GM18870 (cell line): ENCODE results near the gene TAOK3.
"Not testable (repeated sequence)": the region's sequence is repeated elsewhere in the genome, so short reads cannot be mapped to it uniquely, and the experiment has no call there.

Experiments
- ATAC-seq: cut with Tn5 transposase; IDR thresholded peaks from one replicate; pipeline ENCODE4 v1.9.1; 2021; ENCODE audit warnings: moderate library complexity; ENCODE audit not compliant: unreplicated experiment

Gene TAOK3

DNA sequence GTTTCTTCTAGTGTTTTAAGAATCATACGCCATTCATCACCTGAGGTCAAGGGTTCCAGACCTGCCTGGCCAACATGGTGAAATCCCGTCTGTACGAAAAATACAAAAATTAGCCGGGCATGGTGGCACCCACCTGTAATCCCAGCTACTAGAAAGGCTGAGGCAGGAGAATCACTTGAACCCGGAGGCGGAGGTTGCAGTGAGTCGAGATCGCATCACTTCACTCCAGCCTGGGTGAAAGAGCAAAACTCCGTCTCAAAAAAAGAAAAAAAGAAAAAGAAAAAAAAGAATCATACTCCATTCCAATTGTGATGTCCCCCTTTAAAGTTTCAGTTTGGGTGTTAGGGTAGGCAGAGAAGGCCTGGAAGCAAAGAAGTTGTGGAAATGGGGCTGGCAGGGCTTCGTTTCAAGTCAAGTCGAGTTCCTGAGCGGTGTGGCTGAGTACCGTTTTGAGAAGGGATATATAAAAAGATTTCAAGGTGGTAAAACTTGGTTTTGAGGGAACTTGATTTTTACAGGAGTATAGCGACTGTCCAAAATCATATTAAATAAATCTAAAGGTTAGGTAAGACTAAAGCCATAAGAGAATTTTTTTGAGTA, 1.5 kb upstream of the TAOK3 start:
- no peak for ATAC-seq

DNA sequence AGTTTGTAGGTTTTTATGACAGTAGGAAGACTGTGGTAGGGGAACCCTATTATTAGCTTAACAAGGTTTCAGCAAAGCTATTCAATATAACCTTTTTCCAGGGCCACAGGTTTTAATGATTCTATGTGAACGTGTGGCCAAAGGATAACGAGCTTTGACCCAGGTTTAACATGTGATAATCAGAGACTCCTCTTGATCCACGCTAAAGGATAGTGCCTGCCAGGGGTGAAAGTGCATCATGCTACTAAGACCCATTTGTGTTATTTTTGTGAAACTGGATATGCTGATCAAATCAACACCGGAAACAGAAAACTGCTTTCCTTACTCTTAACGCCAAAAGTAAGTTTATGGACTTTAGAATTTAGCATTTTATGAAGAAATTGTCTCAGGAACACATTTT, 909 bp upstream of the TAOK3 start:
- no peak for ATAC-seq

DNA sequence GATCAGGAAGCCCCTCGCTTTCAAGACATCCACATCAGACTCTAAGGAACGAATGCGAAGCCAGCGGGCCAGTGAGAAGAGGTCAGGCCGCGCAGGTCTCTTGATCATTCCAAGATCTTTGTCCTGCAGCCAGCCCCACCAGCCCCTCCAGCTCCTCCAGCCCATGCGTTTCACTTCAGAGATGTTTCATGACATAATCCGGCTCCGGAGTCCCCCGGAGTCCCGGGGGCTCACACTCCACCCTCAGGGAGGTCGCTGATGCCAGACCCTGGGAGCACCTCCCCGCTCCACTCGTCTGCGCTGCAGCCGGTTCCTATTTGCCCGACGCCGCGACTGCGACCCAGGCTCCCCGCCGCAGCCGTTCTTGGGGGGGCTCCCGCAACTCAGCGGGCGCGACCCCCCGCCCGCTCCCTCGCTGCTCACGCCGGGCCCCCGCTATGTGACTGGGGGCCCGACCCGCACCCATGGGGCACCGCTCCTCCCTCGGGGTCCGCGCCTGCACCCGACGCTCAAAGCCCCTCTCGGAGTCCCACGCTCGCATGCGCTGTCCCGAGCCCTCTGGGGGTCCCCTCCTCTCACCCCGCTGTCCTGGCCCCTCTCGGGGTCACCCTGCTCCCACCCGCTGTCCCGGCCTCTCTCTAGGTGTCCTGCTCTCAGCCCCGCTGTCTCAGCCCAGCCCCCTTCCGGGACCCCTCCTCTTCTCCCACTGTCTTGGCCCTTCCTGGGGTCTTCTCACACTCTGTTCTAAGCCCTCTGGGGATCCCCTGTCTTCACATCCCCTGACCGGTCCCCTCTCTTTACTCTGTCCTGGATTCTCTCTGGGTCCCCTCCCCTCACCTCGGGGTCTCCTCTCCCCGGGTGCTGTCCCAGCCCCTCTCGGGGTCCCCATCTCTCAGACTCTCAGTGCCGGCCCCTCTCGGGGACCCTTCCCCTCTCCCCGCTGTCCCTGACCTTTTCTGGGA, 1.1 kb downstream of the TAOK3 start:
- no peak for ATAC-seq

DNA sequence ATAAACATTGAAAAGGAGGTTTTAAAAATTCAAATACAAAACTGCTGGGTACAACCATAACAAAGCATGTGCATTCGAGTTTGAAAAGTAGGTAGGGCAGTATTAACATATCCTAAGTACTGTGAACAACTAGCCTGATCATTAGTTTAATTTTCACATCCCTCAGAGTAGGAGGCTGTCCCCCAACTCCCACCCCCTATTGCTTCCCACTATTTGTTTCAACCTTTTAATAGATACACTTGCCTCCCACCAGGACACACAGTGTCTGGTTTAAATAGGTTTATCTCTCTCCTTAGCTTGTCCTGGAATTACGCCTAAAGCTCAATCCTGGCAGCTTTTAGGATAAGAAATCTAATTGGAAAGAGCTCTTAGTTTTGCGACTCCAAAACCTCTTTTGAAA, 2.1 kb downstream of the TAOK3 start:
- no peak for ATAC-seq

DNA sequence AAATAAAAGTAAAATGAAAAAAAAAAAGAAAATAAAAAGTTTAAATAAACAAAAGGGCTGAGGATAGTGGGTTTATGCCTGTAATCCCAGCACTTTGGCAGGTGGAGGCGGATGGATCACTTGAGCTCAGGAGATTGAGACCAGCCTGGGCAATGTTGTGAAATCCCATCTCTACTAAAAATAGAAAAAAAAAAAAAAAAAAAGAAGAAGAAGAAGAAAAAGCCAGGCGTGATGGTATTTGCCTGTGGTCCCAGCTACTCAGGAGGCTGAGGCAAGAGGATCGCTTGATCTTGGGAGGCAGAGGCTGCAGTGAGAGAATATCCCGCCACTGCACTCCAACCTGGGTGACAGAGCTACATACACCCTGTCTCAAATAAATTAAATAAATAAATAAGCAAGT, 3.9 kb downstream of the TAOK3 start:
- no peak for ATAC-seq

DNA sequence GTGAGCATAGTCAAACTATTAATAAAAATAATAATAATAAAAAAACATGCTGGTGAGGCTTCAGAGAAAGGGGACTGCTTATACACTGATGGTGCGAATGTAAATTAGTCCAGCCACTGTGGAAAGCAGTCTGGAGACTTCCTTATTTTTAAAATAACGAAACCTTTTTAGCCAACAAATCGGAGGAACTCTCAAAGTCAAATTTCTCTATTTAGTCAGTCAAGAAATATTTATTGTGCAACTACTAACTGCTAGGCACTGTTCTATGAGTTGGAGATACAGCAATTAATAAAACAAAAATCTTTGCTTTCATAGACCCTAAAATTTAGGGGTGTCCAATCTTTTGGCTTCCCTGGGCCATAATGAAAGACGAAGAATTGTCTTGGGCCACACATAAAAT, 10.8 kb downstream of the TAOK3 start:
- ATAC-seq: no peak

DNA sequence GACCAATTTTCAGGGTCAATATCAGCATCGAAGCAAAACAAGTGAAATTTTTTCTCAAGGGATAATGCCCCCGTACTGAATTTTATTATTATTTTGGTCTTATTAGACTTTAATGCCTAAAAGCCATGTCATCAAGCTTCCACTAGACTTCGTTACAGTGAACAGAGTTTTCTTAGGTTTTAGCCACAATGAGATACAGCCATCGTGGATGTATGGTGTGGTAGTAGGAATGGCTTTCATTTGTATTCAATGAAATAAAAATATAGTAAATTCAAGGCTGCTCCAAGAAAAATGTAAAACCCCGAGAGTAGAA, 11.7 kb downstream of the TAOK3 start:
- ATAC-seq: no peak

DNA sequence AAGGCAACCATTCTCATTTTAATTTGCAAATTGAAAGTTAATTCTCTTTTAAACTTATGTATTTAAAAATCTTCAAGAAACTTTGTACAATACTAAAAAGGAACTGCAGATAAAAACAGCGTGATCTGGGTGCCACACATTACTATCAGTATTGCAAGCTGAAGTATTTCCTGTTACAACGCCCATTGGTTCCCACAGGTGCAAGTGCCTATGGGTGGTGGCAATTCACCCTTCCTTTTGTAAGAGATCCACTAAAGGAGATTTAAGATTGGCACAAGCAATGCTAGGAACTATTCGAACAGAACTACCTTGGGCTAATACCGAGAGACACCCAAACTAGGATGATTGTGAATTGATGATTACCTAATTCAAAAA, 13.2 kb downstream of the TAOK3 start:
- no peak for ATAC-seq

DNA sequence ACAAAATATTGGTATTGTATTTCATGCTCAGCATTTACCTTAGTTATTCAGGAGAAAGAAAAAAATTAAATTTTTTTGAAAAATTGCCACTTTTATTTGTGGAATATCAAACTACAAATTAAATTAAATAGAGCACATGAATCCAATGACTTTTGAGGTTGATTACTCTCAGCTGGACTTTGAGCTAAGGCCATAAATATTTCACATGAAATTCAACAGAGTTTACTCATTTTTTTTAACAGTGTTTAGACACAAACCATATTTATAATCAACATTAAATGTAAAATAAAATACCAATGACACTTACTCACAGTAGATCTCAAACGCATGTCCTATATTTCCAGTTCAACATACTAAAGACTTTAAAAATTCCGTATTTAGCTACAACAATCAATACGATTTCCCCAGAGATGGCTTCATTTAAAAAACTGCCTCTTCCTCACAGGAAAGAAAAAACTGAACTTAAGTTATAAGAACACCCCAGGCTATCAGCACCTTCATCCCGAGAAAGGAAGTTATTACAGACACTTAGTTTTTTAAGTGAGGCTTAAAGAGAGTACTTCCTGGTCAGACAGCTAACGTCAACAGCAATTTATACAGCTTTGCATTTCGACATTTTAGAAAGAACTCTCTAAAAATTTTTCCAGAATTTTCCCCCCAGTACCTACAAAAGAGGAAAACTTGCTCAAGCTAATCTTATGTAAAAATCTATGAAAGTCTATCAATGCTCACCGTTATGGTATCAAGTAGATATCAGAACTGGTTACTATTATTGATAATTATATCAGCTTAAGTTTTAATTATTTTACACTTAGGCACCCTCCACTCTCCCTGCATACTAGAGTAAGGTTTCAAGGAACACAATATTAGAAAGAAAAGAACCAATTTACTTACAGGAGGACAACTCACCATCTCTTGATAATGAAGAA, 13.8 kb downstream of the TAOK3 start:
- ATAC-seq: no peak

DNA sequence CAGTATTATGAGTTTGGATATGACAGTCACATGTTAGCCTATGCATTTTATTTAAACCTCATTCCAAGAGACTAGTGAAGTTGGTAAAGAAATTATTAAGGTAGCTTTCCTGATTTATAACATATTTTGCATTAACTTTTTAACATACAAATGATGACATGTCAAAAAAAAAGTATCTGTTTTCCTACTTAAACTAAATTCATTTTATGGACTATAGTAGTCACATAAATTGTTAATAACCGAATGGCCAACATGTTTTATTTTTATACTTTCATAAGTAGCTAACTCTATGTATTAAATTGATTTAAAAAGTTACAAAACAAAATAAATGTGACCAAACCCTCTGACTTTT, 14.7 kb downstream of the TAOK3 start:
- ATAC-seq: no peak

DNA sequence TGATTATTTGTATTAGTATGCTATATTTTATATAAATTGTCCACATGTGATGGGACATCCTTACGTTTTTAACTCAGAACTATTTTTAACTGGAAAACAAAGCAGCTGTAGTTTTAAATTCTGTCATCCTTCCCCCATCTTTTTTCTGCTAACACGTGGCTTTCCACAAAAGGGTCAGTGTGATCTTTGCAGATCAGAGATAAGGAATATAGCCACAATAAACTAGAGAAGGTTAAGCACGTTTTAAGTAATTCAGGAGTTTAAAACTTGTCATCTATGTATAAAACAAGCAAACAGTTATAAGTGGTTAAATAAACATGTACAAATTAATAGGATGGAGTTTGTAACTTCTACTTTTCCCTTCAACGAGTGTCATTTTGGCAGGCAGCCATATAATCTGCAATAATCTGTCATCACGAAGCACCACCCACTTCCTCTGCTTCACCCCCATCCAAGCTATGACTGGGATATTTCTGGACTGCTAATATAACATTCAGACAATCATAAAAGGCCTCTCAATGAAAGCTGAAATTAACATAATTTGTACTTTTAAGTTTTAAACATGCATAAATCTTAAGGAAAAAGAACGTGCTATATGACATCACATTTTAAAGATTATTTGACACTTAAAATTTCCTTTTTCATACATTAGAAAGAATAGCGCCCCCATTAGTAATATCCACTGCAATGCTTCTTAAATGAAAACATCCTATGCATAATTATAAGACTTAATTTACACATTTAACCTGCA, 15.3 kb downstream of the TAOK3 start:
- ATAC-seq: no peak

DNA sequence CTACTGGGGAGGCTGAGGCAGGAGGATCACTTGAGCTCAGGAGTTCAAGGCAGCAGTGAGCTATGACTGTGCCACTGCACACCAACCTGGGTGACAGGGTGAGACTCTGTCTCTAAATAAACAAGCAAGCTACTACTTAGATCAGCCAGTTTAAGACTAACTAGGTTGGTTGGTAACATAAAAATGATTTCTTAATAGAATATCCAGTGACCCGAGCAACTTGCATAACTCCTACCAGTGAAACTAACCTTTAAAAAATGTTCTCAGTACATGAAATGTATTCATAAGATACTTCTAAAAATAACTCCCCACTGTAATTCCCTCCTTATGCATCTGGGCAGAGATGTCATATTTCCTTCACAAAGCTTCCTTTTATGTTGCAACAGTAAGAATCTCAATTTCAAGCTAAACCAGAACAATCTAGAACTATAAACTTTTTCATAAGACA, 15.9 kb downstream of the TAOK3 start:
- ATAC-seq: no peak

DNA sequence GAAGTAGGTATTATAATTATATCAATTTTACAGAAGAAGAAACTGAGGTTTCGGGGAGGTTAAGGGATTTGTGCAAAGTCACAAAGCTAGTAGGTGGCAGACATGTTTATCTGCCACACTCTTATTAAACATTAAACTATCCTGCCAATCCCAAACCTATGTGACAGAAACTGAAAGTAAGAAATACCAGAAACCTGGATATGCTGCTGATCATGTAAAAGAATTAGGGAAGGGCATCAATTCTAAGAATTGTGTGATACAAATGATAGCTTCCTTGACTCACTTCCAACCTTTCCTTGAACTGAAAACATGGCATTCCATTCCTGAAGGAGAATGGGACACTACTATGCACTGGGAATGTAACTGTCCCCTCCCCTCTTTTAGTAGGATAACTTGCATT, 16.9 kb downstream of the TAOK3 start:
- no peak for ATAC-seq

DNA sequence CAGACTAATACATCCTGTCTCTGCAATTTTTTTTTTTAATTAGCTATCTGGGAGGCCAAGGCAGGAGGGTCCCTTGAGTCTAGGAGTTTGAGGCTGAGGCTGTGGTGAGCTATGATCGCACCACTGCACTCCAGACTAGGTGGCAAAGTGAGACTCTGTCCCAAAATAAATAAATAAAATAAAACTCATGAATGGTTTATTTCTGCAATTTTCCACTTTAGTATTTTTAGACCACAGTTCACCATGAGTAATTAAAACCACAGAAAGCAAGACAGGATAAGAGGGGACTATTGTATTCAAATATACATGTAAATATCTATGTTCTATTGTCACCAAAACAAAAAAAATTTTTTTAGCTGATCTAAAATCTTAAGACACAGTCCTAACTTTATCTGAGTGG, 17.8 kb downstream of the TAOK3 start:
- ATAC-seq: no peak

DNA sequence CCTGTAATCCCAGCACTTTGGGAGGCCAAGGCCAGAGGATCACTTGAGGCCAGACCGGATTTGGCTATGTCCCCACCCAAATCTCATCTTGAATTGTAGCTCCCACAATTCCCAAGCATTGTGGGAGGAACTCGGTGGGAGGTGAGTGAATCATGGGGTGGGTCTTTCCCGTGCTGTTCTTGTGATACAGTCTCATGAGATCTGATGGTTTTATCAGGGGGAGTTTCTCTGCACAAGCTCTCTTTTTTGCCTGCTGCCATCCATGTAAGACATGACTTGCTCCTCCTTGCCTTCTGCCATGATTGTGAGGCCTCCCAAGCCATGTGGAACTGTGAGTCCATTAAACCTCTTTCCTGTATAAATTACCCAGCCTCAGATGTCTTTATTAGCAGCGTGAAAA, 18.2 kb downstream of the TAOK3 start:
- ATAC-seq: not testable (repeated sequence)

DNA sequence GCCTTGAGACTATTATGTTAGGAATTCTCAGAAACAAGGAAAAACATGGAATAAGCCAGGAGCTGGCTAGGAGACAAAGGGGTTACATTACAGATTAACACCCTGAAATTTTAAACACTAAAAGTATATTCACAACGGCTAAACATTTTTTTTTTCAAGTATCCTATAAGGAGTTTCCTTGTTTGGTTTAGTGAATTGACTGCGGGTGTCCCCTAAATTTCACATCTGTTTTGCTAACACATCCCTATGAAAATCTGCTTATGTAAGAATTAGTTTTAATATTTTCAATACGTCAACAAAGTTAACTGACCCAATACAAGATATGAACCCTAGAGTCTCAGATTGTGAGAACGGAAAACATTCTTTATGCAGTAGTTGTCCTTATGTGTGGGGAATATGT, 19.0 kb downstream of the TAOK3 start:
- no peak for ATAC-seq

DNA sequence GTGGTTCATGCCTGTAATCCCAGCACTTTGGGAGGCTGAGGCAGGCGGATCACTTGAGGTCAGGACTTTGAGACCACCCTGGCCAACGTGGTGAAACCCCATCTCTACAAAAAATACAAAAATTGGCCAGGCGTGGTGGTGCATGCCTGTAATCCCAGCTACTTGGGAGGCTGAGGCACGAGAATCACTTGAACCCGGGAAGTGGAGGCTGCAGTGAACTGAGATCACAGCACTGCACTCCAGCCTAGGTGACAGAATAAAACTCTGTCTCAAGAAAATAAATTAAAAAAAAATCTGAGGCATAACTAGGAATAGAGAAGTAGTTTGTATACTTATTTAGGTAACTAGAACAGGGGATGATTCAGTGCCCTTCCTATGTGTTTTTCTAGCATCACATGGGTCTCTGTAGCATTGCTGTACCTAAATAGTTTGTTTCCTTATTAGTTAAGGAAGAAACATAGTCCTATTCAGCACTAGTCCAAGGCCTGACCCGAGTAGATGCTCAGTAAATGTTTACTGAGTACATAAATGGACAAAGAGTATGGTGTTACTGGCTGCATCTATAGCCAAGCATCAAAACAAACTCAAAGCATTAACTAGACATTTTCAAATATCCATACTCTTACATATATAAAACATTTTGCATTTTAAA, 21.7 kb downstream of the TAOK3 start:
- ATAC-seq: no peak

DNA sequence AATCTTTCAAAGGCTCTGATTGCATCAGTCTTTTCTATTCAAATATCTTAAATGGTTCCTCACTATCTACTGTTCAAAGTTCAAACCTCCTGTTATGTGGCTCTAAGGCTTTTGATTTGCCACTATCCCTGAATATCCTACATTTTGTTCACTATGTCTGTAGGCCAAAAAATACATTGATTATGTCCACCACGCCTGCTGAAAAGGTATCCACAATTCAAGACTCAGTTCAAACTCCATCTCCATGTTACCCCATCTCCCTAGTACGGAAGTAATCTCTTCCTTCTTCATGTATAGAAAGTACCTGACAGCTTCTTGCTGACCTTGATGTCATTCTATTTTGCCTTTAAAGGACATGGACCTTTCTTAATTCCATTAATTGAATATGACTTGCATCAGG, 24.8 kb downstream of the TAOK3 start:
- ATAC-seq: no peak

DNA sequence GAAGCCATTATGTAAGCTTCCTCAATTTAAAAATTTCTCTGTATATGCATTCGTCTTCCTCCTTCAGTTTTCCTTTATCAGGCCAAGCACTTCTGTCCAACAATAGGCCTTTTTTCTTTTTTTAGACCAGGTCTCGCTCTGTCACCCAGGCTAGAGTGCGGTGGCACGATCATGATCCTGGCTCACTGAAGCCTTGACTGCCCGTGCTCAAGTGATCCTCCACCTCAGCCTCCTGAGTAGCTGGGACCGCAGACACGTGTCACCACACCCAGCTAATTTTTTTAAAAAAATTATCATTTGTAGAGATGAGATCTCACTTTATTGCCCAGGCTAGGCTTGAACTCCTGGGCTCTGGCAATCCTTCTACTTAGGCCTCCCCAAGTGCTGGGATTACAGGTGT, 25.8 kb downstream of the TAOK3 start:
- ATAC-seq: peak; percentile 46

DNA sequence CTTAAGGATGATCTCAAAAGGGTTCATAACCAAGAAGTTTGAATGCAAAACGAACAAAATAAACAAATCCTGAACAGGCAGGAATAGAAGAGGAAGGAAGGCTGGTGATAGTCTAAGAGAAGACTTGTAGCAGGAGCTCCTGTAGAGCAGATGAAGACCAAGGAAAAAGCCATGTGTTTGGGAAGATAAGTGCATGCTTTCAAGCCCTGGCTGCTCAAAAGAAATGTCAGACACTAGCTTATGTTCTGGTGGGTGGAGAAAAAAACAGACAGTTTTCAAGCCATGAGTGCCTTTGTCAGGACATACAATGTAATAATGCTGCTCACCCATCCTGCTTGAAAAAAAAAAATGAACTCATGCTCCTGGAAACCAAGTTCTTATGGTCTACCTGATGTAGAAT, 27.4 kb downstream of the TAOK3 start:
- no peak for ATAC-seq

DNA sequence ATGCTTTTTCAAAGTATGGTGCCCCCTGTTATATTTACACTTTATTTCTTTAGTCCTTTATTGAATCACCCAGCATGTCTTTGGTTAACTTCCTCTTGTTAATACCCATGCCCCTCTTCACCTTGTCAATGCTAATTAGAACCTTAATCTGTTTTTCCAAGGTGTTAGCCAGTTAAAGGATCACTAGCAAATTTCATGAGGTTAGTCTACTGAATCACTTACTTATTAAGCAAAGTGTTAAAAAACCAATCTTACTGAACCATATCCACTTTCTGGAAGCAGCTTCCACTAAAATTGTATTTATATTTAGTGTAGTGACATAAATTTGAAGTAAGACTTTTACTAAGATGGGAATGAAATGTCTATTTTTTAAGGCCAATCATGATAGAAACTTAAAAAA, 27.9 kb downstream of the TAOK3 start:
- no peak for ATAC-seq
